Uterus (tissue), 4 donors: ENCODE measurements around the gene PIAS1. TPM values are rescaled to one million over a fixed set of nuclear protein-coding genes. Genes with fewer than 3 reads are reported as not detected.
"Not testable (repeated sequence)": the region's sequence is repeated elsewhere in the genome, so short reads cannot be mapped to it uniquely, and the experiment has no call there.

ENCODE experiments used
- DNase-seq, 2 donors: peaks; one replicate each; pipeline ENCODE4 v3.0.0-alpha.2; 2019 to 2020
- H3K27ac ChIP-seq, 2 donors: fragments of 200-600 bp; sonication (generic); 1 replicate in 1 of 2; 2 replicates in 1 of 2; pipeline ENCODE4 v1.5.1; 2016 to 2018
- H3K27me3 ChIP-seq, 2 donors: fragments of 200-600 bp; sonication (generic); one replicate each; pipeline ENCODE4 v1.5.1; 2018 to 2019; ENCODE audit warnings: control low read depth in 1 of 2
- H3K36me3 ChIP-seq, 2 donors: fragments of 200-600 bp; sonication (generic); one replicate each; pipeline ENCODE4 v1.5.1; 2019; ENCODE audit warnings: control low read depth in 1 of 2
- H3K4me1 ChIP-seq, 2 donors: fragments of 200-600 bp; sonication (generic); one replicate each; pipeline ENCODE4 v1.5.1; 2018 to 2019; ENCODE audit warnings: control low read depth in 1 of 2
- H3K4me3 ChIP-seq, 2 donors: fragments of 200-600 bp; sonication (generic); 1 replicate in 1 of 2; 2 replicates in 1 of 2; pipeline ENCODE4 v1.5.1; 2018 to 2019; ENCODE audit warnings: mild to moderate bottlenecking in 1 of 2
- H3K9me3 ChIP-seq, 2 donors: fragments of 200-600 bp; sonication (generic); one replicate each; pipeline ENCODE4 v1.5.1; 2019; ENCODE audit warnings: control low read depth in 1 of 2
- CTCF ChIP-seq, 4 experiments: fragments of 200-600 bp in 2 of 4; fragments of 450-650 bp in 2 of 4; sonication (generic) in 2 of 4; IDR thresholded peaks; one replicate each; pipeline ENCODE4 v1.5.1; 2016 to 2019; ENCODE audit warnings: antibody characterized with exemption in 4 of 4, mild to moderate bottlenecking in 2 of 4, moderate library complexity in 1 of 4
- POLR2A ChIP-seq, 2 donors: fragments of 450-650 bp; IDR thresholded peaks; one replicate each; pipeline ENCODE4 v1.6.1; 2016; ENCODE audit warnings: antibody characterized with exemption in 2 of 2, mild to moderate bottlenecking in 1 of 2, moderate library complexity in 1 of 2
- intact Hi-C: fragments of 100-400 bp; cut with DNase I; formaldehyde crosslinking; loops from one replicate; pipeline ENCODE4 v1.15.1; 2023; ENCODE audit warnings: low total_unique reads
- total RNA-seq, 4 donors: library from RNA; depleted of rRNA in 3 of 4; stranded (reverse); fragments of >200 nt in 3 of 4; gene quantifications; one replicate each; pipeline versions ENCODE4 v1.1.0 to v1.2.4, GENCODE V29; 2014 to 2023
- donor health status: DM: yes; HTN: yes; CAD: no.

PIAS1 gene
- total RNA-seq: 100 to 1,000 TPM in 2 of 4 donors, 10 to 100 TPM in 2; 19.1 to 171 (median 95.9) TPM

- intact Hi-C loops: no loop called here
Observed at GRCh38 chr15:68053701-68054627, at the start of gene PIAS1. TSS of gene PIAS1 (plus strand) at chr15:68054315. CDS start at chr15:68054327, 12 bp downstream.

GRCh38 chr15:68007642-68008041 is 46.5 kb upstream of the PIAS1 start:
- H3K27me3 ChIP-seq, DNase-seq, H3K4me3 ChIP-seq, H3K9me3 ChIP-seq, H3K27ac ChIP-seq, intact Hi-C loops, H3K4me1 ChIP-seq, H3K36me3 ChIP-seq: not testable (repeated sequence)

More at GRCh38 chr15:68053701-68054627, at the start of gene PIAS1:
- Histone ChIP-seq H3K4me1 (no peaks in the 10 kb centered on the region), H3K9me3 (no peaks in the 10 kb centered on the region), H3K27me3 (no peaks in the 10 kb centered on the region), H3K4me3 (peak within 1 kb of the TSS; percentile 91 to 97), H3K36me3 (no peaks in the 10 kb centered on the region), H3K27ac (peak within 1 kb of the TSS; percentile 92 to 97)
- TF ChIP-seq CTCF (IDR thresholded peaks at IDR 0.05) (no peak), POLR2A (IDR thresholded peaks at IDR 0.05) (peak; percentile 88 to 92)
- DNase-seq: peak; percentile 91 to 94

GRCh38 chr15:68010361-68011153 is 43.6 kb upstream of the PIAS1 start:
- H3K9me3 ChIP-seq: no peaks in the 10 kb centered on the region

GRCh38 chr15:68012911-68013310 is 41.2 kb upstream of the PIAS1 start:
- no peak overlapping the region for H3K4me3 ChIP-seq
- intact Hi-C loops: no loop called here
- no peak for DNase-seq
- H3K27me3 ChIP-seq: no peaks in the 10 kb centered on the region
- no peaks in the 10 kb centered on the region for H3K36me3 ChIP-seq
- H3K4me1 ChIP-seq: no peaks in the 10 kb centered on the region
- H3K9me3 ChIP-seq: no peaks in the 10 kb centered on the region
- H3K27ac ChIP-seq: no peak overlapping the region
- no peak for TF ChIP-seq POLR2A (IDR thresholded peaks at IDR 0.05)
- TF ChIP-seq CTCF (IDR thresholded peaks at IDR 0.05): no peak

More at GRCh38 chr15:68010361-68011153, 43.6 kb upstream of the PIAS1 start:
- DNase-seq: no peak
- intact Hi-C loops: no loop called here
- Histone ChIP-seq H3K4me3 (no peak overlapping the region), H3K27me3 (no peaks in the 10 kb centered on the region), H3K4me1 (no peaks in the 10 kb centered on the region), H3K27ac (no peak overlapping the region), H3K36me3 (no peaks in the 10 kb centered on the region)
- TF ChIP-seq POLR2A (IDR thresholded peaks at IDR 0.05) (no peak), CTCF (IDR thresholded peaks at IDR 0.05) (no peak)

- no peaks in the 10 kb centered on the region for H3K9me3 ChIP-seq
- no peak overlapping the region for H3K4me3 ChIP-seq
- TF ChIP-seq POLR2A (IDR thresholded peaks at IDR 0.05) (no peak), CTCF (IDR thresholded peaks at IDR 0.05) (no peak)
- H3K27ac ChIP-seq: no peak overlapping the region
- DNase-seq: no peak
- intact Hi-C loops: no loop called here
- no peaks in the 10 kb centered on the region for H3K4me1 ChIP-seq
- no peaks in the 10 kb centered on the region for H3K27me3 ChIP-seq
- H3K36me3 ChIP-seq: no peaks in the 10 kb centered on the region
Observed at GRCh38 chr15:68014219-68014618, 39.9 kb upstream of the PIAS1 start.
